ENCODE data around the gene INHBE. TPM values are rescaled to one million over a fixed set of nuclear protein-coding genes. Genes with fewer than 3 reads are reported as not detected.

Gene INHBE
- total RNA-seq, 2 experiments from 2014 or later = not detected

DNA sequence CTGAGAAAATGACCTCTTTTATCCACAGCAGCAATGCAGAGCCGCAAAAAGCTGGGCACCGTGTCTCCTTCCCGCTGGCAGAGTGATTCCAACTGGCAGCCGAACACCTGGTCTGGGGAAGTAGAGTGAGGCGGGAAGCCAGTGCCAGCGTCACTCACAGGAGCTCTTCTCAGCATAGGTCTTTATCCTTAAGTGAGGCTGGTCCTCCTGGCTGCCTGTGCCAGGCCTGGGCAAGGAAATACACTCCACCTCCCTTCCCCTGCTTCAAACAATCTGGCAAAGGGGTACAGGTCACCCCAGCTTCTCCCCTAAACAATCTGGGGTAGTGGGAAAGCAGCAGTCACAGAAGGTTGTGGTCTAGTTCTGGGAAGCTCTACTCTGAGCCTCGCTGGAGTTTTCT, 19.8 kb downstream of the INHBE start:
- peak overlapping the region; percentile 88 for H3K27ac Mint-ChIP-seq
- peaks cover 80% of the 10 kb centered on the region for H3K36me3 Mint-ChIP-seq (ENCODE audit: low read depth)
- ChIA-PET POLR2A (interaction anchor here (1.0 kb wide), 1 partner anchor 16 kb away, joined by 4 read pairs; no protein-coding TSS in a partner anchor), CTCF (interaction anchor here (2.4 to 4.2 kb wide), 2 partner anchors 13 to 16 kb away, joined by 5 to 35 read pairs; no protein-coding TSS in a partner anchor)
- H3K4me1 ChIP-seq (ENCODE audit: insufficient read depth, low read length) = peaks cover 81% of the 10 kb centered on the region
- intact Hi-C loops (cut with DNase I, micrococcal nuclease) = loop anchor here in 1 of 2 experiments (5.0 kb wide), 2 partner anchors 72 to 277 kb away; partner anchors contain the start of genes CDK4 and DCTN2
- DNase-seq = no peak
- H3K4me3 Mint-ChIP-seq = peak overlapping the region; percentile 89
- ATAC-seq (ENCODE audit: poor library complexity) = no peak
- TF ChIP-seq, protein P1, sequence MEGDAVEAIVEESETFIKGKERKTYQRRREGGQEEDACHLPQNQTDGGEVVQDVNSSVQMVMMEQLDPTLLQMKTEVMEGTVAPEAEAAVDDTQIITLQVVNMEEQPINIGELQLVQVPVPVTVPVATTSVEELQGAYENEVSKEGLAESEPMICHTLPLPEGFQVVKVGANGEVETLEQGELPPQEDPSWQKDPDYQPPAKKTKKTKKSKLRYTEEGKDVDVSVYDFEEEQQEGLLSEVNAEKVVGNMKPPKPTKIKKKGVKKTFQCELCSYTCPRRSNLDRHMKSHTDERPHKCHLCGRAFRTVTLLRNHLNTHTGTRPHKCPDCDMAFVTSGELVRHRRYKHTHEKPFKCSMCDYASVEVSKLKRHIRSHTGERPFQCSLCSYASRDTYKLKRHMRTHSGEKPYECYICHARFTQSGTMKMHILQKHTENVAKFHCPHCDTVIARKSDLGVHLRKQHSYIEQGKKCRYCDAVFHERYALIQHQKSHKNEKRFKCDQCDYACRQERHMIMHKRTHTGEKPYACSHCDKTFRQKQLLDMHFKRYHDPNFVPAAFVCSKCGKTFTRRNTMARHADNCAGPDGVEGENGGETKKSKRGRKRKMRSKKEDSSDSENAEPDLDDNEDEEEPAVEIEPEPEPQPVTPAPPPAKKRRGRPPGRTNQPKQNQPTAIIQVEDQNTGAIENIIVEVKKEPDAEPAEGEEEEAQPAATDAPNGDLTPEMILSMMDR (IDR thresholded peaks at IDR 0.05) = no peak
- no peaks in the 10 kb centered on the region for H3K9me3 ChIP-seq (ENCODE audit: control insufficient read depth in 1 of 2, insufficient read depth in 1 of 2, low read length in 2 of 2)
- peaks cover 57% of the 10 kb centered on the region for H3K36me3 ChIP-seq (ENCODE audit: insufficient read depth, low read length)
- no peak overlapping the region for H3K4me3 ChIP-seq (ENCODE audit: low read length)
- H3K27ac ChIP-seq (ENCODE audit: low read depth in 1 of 2, low read length in 2 of 2) = peak overlapping the region in 1 of 2 donors; percentile 99
- H3K4me1 Mint-ChIP-seq (ENCODE audit: low read depth) = peaks cover 81% of the 10 kb centered on the region
- no peaks in the 10 kb centered on the region for H3K9me3 Mint-ChIP-seq
- H3K27me3 ChIP-seq (ENCODE audit: control insufficient read depth in 1 of 2, insufficient read depth in 2 of 2, low read length in 2 of 2) = no peaks in the 10 kb centered on the region
- H3K27me3 Mint-ChIP-seq = no peaks in the 10 kb centered on the region

DNA sequence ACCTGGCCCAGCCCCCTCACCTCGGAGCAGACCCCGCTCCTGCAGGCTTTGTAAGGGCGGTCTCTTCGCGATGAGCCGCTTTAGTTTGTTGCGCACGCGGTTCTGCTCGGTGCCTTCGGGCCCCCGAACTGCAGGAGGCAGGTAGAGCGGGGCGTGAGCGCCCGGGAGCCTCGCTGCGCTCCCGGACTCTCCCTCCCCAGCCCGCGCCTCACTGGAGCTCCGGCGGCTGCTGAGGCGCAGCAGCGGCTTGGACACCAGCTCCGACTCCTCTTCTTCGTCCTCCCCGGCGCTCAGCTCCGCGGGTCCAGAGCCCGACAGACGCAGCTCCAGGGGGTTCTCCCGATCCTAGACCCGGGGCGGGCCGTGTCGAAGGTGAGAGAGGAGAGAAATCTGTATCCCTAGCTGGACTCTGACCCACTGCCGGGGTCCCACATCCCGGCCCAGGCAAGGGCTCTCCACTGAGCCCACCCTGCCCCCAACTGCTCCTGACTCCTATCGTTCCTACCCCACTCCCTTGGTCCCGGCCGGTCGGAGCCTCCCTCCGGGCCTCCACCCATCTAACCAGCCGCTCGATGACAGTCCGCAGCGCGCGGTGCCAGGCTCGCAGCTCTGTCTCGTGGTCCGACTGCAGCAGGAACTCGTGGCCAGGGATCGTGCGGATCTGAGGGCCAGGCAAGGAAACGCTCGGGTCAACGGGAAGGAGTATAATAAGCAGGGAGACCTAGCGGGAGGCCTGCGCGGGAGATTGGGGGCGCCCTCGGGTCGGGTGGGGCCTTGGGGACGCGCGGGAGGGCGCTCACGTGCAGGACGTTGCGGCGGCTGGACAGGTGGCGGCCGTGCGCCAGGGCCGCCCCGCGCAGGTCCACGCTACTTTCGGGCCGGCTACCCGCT, 20.4 kb downstream of the INHBE start:
- ATAC-seq (ENCODE audit: poor library complexity) (no peak), DNase-seq (peak in 1 of 14 experiments; percentile 38)
- H3K9me3 ChIP-seq (ENCODE audit: control insufficient read depth in 1 of 2, insufficient read depth in 1 of 2, low read length in 2 of 2) = no peaks in the 10 kb centered on the region
- H3K4me1 ChIP-seq (ENCODE audit: insufficient read depth, low read length) = peaks cover 84% of the 10 kb centered on the region
- Mint-ChIP-seq H3K9me3 (no peaks in the 10 kb centered on the region), H3K27me3 (no peaks in the 10 kb centered on the region), H3K4me1 (ENCODE audit: low read depth) (peaks cover 87% of the 10 kb centered on the region), H3K4me3 (peak overlapping the region; percentile 47), H3K27ac (peak overlapping the region; percentile 99), H3K36me3 (ENCODE audit: low read depth) (peaks cover 73% of the 10 kb centered on the region)
- TF ChIP-seq, protein P1 (IDR thresholded peaks at IDR 0.05) = no peak
- H3K27me3 ChIP-seq (ENCODE audit: control insufficient read depth in 1 of 2, insufficient read depth in 2 of 2, low read length in 2 of 2) = no peaks in the 10 kb centered on the region
- intact Hi-C loops (cut with DNase I, micrococcal nuclease) = loop anchor here (2.0 to 5.0 kb wide), 5 partner anchors 13 to 277 kb away; partner anchors contain the start of genes CDK4 (in 1 of the 2), DCTN2 (in 1 of the 2) and DDIT3 (in 1 of the 2)
- peak overlapping the region; percentile 90 for H3K4me3 ChIP-seq (ENCODE audit: low read length)
- H3K36me3 ChIP-seq (ENCODE audit: insufficient read depth, low read length) = peaks cover 51% of the 10 kb centered on the region
- ChIA-PET CTCF (interaction anchor here (1.3 to 5.6 kb wide), 7 partner anchors 11 to 108 kb away, joined by 4 to 35 read pairs (median 5); partner anchors contain the start of genes GLI1 and MARS1), POLR2A (interaction anchor here (1.0 to 5.5 kb wide), 4 partner anchors 12 to 17 kb away, joined by 3 to 93 read pairs (median 10); partner anchors contain the start of genes GLI1 and MARS1)
- peak overlapping the region; percentile 99 for H3K27ac ChIP-seq (ENCODE audit: low read depth in 1 of 2, low read length in 2 of 2)

Measured in CD4-positive, alpha-beta T cell (primary cell).